K562 (cell line): Measurements from ENCODE around the gene KCNC3. TPM values are rescaled to one million over a fixed set of nuclear protein-coding genes. Genes with fewer than 3 reads are reported as not detected.

ENCODE experiments used
- ARID4B ChIP-seq: sonication (generic); formaldehyde crosslinking; IDR thresholded peaks from 2 replicates; pipeline ENCODE4 v1.8.0; 2022; ENCODE audit warnings: mild to moderate bottlenecking, missing genetic modification reagents
- BCL6 ChIP-seq: fragments of 250-450 bp; sonication (Bioruptor Pico); IDR thresholded peaks from 2 replicates; pipeline ENCODE4 v1.4.0; 2020
- CAMTA2 ChIP-seq: fragments of 250-450 bp; sonication (Bioruptor Pico); conservative IDR thresholded peaks from 2 replicates; pipeline ENCODE4 v1.5.1; 2022
- CC2D1A ChIP-seq: fragments of 450-650 bp; IDR thresholded peaks from 2 replicates; pipeline ENCODE4 v1.6.1; 2017; ENCODE audit warnings: mild to moderate bottlenecking
- CLOCK ChIP-seq: fragments of 250-450 bp; sonication (Bioruptor Pico); IDR thresholded peaks from 2 replicates; pipeline ENCODE4 v1.4.0; 2020; ENCODE audit warnings: mild to moderate bottlenecking, moderate library complexity, borderline replicate concordance
- GABPA ChIP-seq: fragments of 200-800 bp; sonication (Bioruptor generic); conservative IDR thresholded peaks from 2 replicates; pipeline ENCODE4 v1.6.1; 2016; ENCODE audit warnings: low read depth, missing genetic modification characterization, missing compliant biosample characterization
- GTF2A2 ChIP-seq: IDR thresholded peaks from 2 replicates; pipeline ENCODE4 v1.6.1; 2016; ENCODE audit warnings: mild to moderate bottlenecking, missing genetic modification characterization, missing compliant biosample characterization
- HDAC3 ChIP-seq: fragments of 450-650 bp; IDR thresholded peaks from 2 replicates; pipeline ENCODE4 v1.6.1; 2018; ENCODE audit warnings: borderline replicate concordance, mild to moderate bottlenecking, moderate library complexity; ENCODE audit not compliant: partially characterized antibody
- HDAC8 ChIP-seq: fragments of 450-650 bp; IDR thresholded peaks from 2 replicates; pipeline ENCODE4 v1.6.1; 2016; ENCODE audit warnings: mild to moderate bottlenecking, missing genetic modification characterization, moderate library complexity, missing compliant biosample characterization
- KLF6 ChIP-seq: fragments of 250-450 bp; sonication (Bioruptor Pico); IDR thresholded peaks from 2 replicates; pipeline ENCODE4 v1.4.0; 2020; ENCODE audit warnings: mild to moderate bottlenecking, moderate library complexity, borderline replicate concordance
- LCOR ChIP-seq: sonication (generic); formaldehyde crosslinking; IDR thresholded peaks from 2 replicates; pipeline ENCODE4 v1.8.0; 2022; ENCODE audit warnings: mild to moderate bottlenecking, missing genetic modification reagents
- NCOA1 ChIP-seq: fragments of 450-650 bp; IDR thresholded peaks from 2 replicates; pipeline ENCODE4 v1.6.1; 2016; ENCODE audit warnings: low read depth
- NR0B1 ChIP-seq: fragments of 450-650 bp; IDR thresholded peaks from one replicate; pipeline ENCODE4 v1.6.1; 2018; ENCODE audit warnings: mild to moderate bottlenecking, moderate library complexity; ENCODE audit not compliant: partially characterized antibody
- NRF1 ChIP-seq, 2 experiments: fragments of 450-650 bp; IDR thresholded peaks in 1 of 2; conservative IDR thresholded peaks in 1 of 2; 2 replicates each; pipeline ENCODE4 v1.6.1; 2014; ENCODE audit warnings: mild to moderate bottlenecking in 2 of 2
- RAD51 ChIP-seq: fragments of 450-650 bp; IDR thresholded peaks from 2 replicates; pipeline ENCODE4 v1.7.1; 2016; ENCODE audit warnings: low read depth, mild to moderate bottlenecking, borderline replicate concordance
- STAT5B ChIP-seq: fragments of 250-450 bp; sonication (Bioruptor Pico); IDR thresholded peaks from 2 replicates; pipeline ENCODE4 v1.8.0; 2021; ENCODE audit warnings: mild to moderate bottlenecking, inconsistent platforms
- THRAP3 ChIP-seq: fragments of 450-650 bp; IDR thresholded peaks from 2 replicates; pipeline ENCODE4 v1.6.1; 2016; ENCODE audit warnings: mild to moderate bottlenecking, inconsistent platforms, borderline replicate concordance
- TOE1 ChIP-seq, 2 experiments: fragments of 450-650 bp in 1 of 2; sonication (generic) in 1 of 2; formaldehyde crosslinking in 1 of 2; IDR thresholded peaks; 2 replicates each; pipeline versions ENCODE4 v1.7.1 to v1.8.0; 2016 to 2022; ENCODE audit warnings: borderline replicate concordance in 2 of 2, mild to moderate bottlenecking in 2 of 2, antibody characterized with exemption in 1 of 2, inconsistent platforms in 1 of 2, low read depth in 1 of 2, missing genetic modification reagents in 1 of 2, moderate library complexity in 1 of 2
- TSC22D4 ChIP-seq: fragments of 450-650 bp; IDR thresholded peaks from 2 replicates; pipeline ENCODE4 v1.6.1; 2016; ENCODE audit warnings: missing genetic modification characterization, missing biosample characterization, control low read depth
- polyA plus RNA-seq, 8 experiments: library from polyadenylated mRNA; depleted of rRNA in 4 of 8; stranded (reverse) in 5 of 8; unstranded in 3 of 8; fragments of >200 nt; fragmentation: Nextera tagmentation in 2 of 8; fragmentation: Illumina TruSeq in 1 of 8; extraction: Ambion mirVana in 2 of 8; extraction: Trizol in 1 of 8; gene quantifications; 2 replicates each; pipeline versions ENCODE4 v1.2.1 to v1.2.3, GENCODE V29; 2011 to 2014; ENCODE audit warnings: inconsistent platforms in 1 of 8, missing spikeins in 1 of 8
- total RNA-seq, 7 experiments: library from RNA; depleted of rRNA in 6 of 7; stranded (reverse); fragments of >200 nt in 6 of 7; fragmentation: Illumina TruSeq in 2 of 7; extraction: Trizol in 2 of 7; gene quantifications; 2 replicates each; pipeline versions ENCODE4 v1.2.1 to v1.2.3, GENCODE V29; 2011 to 2021; ENCODE audit warnings: low replicate concordance in 1 of 7

The KCNC3 gene
- total and polyA plus RNA-seq, 9 of the 15 experiments (the other 6 are each of a cell fraction or from before 2014, with no cell fraction given), result 0.03 to 26.2 (median 2.0) TPM

GRCh38 chr19:50376166-50377050 lies 47.2 kb upstream of the KCNC3 start, which contains the start of gene NR1H2 (continued):
- no peak for TF ChIP-seq HDAC3
- no peak for TF ChIP-seq NR0B1
- 0 out of 2 replicates have a peak, but pooled peaks have one; percentile 44 for TF ChIP-seq KLF6
- TF ChIP-seq CLOCK (CRISPR knock-in tag), result no peak
- no peak for TF ChIP-seq THRAP3
- peak; percentile 73; the same call in 1 of the 2 replicates for TF ChIP-seq TOE1 (IDR thresholded peaks at IDR 0.05; ENCODE audit: borderline replicate concordance)
- no peak for TF ChIP-seq TOE1 (CRISPR knock-in tag; IDR thresholded peaks at IDR 0.05; ENCODE audit: borderline replicate concordance, low read depth)
- peak; percentile 99 for TF ChIP-seq NCOA1
- TF ChIP-seq CAMTA2 (CRISPR knock-in tag), result no peak
- no peak for TF ChIP-seq BCL6 (CRISPR knock-in tag)
- TF ChIP-seq ARID4B, result no peak; the same call in 1 of the 2 replicates
- TF ChIP-seq CC2D1A, result no peak
- TF ChIP-seq HDAC8, result peak; percentile 36; the same call in 1 of the 2 replicates
- no peak for TF ChIP-seq STAT5B (CRISPR knock-in tag)
- TF ChIP-seq LCOR (CRISPR knock-in tag), result peak; percentile 61; the same call in 1 of the 2 replicates
- TF ChIP-seq RAD51, result no peak
- peak; percentile 100 for TF ChIP-seq GABPA (tag)
- TF ChIP-seq NRF1 (conservative IDR thresholded peaks at IDR 0.05 in 1 of 2, IDR thresholded peaks at IDR 0.05 in 1 of 2), result peak; percentile 61 to 72
- TF ChIP-seq GTF2A2, result no peak
- TF ChIP-seq TSC22D4 (tag), result no peak
